Measurements from ENCODE around the gene MZT2B. TPM values are rescaled to one million over a fixed set of nuclear protein-coding genes. Genes with fewer than 3 reads are reported as not detected.
"Not testable (repeated sequence)": the region's sequence is repeated elsewhere in the genome, so short reads cannot be mapped to it uniquely, and the experiment has no call there.

MZT2B gene
- total RNA-seq, 6 experiments from 2014 or later: 259 to 361 (median 309) TPM

- Mint-ChIP-seq H3K4me1 (ENCODE audit: low read depth) (no peaks in the 10 kb centered on the region), H3K9me3 (no peaks in the 10 kb centered on the region), H3K27me3 (ENCODE audit: insufficient read depth) (no peaks in the 10 kb centered on the region), H3K36me3 (ENCODE audit: low read depth) (peaks cover 13% of the 10 kb centered on the region), H3K27ac (no peak overlapping the region), H3K4me3 (no peak overlapping the region)
- DNase-seq: no peak
- TF ChIP-seq CTCF (IDR thresholded peaks at IDR 0.05): no peak
Observed at GRCh38 chr2:130165293-130166016, 16.6 kb upstream of the MZT2B start.

GRCh38 chr2:130166611-130167010 lies 15.5 kb upstream of the MZT2B start:
- H3K9me3 Mint-ChIP-seq; DNase-seq; H3K4me1 Mint-ChIP-seq (ENCODE audit: low read depth); H3K27ac Mint-ChIP-seq; H3K4me3 Mint-ChIP-seq; H3K27me3 Mint-ChIP-seq (ENCODE audit: insufficient read depth): not testable (repeated sequence)
- peaks cover 13% of the 10 kb centered on the region for H3K36me3 Mint-ChIP-seq (ENCODE audit: low read depth)

- not testable (repeated sequence) for H3K9me3 Mint-ChIP-seq; H3K4me1 Mint-ChIP-seq (ENCODE audit: low read depth); H3K4me3 Mint-ChIP-seq; DNase-seq; H3K27ac Mint-ChIP-seq; H3K27me3 Mint-ChIP-seq (ENCODE audit: insufficient read depth)
- peaks cover 13% of the 10 kb centered on the region for H3K36me3 Mint-ChIP-seq (ENCODE audit: low read depth)
Observed at GRCh38 chr2:130169163-130169562, 12.9 kb upstream of the MZT2B start.

- Mint-ChIP-seq H3K36me3 (ENCODE audit: low read depth) (peaks cover 8% of the 10 kb centered on the region), H3K27ac (no peak overlapping the region), H3K4me1 (ENCODE audit: low read depth) (no peaks in the 10 kb centered on the region), H3K9me3 (no peaks in the 10 kb centered on the region), H3K27me3 (ENCODE audit: insufficient read depth) (no peaks in the 10 kb centered on the region), H3K4me3 (no peak overlapping the region)
- no peak for DNase-seq
- TF ChIP-seq CTCF (IDR thresholded peaks at IDR 0.05): no peak
Observed at GRCh38 chr2:130169896-130170295, 12.2 kb upstream of the MZT2B start.

GRCh38 chr2:130174866-130175265 lies 7.2 kb upstream of the MZT2B start:
- H3K36me3 Mint-ChIP-seq (ENCODE audit: low read depth); H3K27me3 Mint-ChIP-seq (ENCODE audit: insufficient read depth); H3K4me3 Mint-ChIP-seq; DNase-seq; H3K4me1 Mint-ChIP-seq (ENCODE audit: low read depth); H3K9me3 Mint-ChIP-seq: not testable (repeated sequence)
- peak overlapping the region; percentile 13; the same call in 1 of the 2 replicates for H3K27ac Mint-ChIP-seq

GRCh38 chr2:130180404-130181324 lies 1.4 kb upstream of the MZT2B start:
- H3K36me3 Mint-ChIP-seq (ENCODE audit: low read depth); H3K27me3 Mint-ChIP-seq (ENCODE audit: insufficient read depth); H3K9me3 Mint-ChIP-seq: not testable (repeated sequence)
- H3K27ac Mint-ChIP-seq: peak overlapping the region; percentile 92
- peak overlapping the region; percentile 98 for H3K4me3 Mint-ChIP-seq
- peak; percentile 29 for DNase-seq
- peaks cover 20% of the 10 kb centered on the region for H3K4me1 Mint-ChIP-seq (ENCODE audit: low read depth)

GRCh38 chr2:130181325-130181879 lies 660 bp upstream of the MZT2B start, which contains the start of gene SMPD4:
Gene SMPD4 (minus strand): TSS chr2:130181602. CDS start chr2:130176592, 5,010 bp downstream.
- H3K36me3 Mint-ChIP-seq (ENCODE audit: low read depth): peaks cover 3% of the 10 kb centered on the region; the same call in 1 of the 2 replicates
- peak; percentile 96 for DNase-seq
- H3K27ac Mint-ChIP-seq: peak within 1 kb of the TSS; percentile 92
- peaks cover 2% of the 10 kb centered on the region; the same call in 1 of the 2 replicates for H3K27me3 Mint-ChIP-seq (ENCODE audit: insufficient read depth)
- no peak for TF ChIP-seq CTCF (IDR thresholded peaks at IDR 0.05)
- H3K9me3 Mint-ChIP-seq: no peaks in the 10 kb centered on the region
- H3K4me1 Mint-ChIP-seq (ENCODE audit: low read depth): peaks cover 27% of the 10 kb centered on the region
- peak within 1 kb of the TSS; percentile 98 for H3K4me3 Mint-ChIP-seq

- peak; percentile 5 for DNase-seq
- H3K4me3 Mint-ChIP-seq: peak overlapping the region; percentile 88
- not testable (repeated sequence) for H3K36me3 Mint-ChIP-seq (ENCODE audit: low read depth); H3K27me3 Mint-ChIP-seq (ENCODE audit: insufficient read depth); H3K9me3 Mint-ChIP-seq
- H3K4me1 Mint-ChIP-seq (ENCODE audit: low read depth): peaks cover 26% of the 10 kb centered on the region
- H3K27ac Mint-ChIP-seq: peak overlapping the region; percentile 83
Observed at GRCh38 chr2:130182826-130183511, 907 bp downstream of the MZT2B start.

All from HFFc6 (cell line).